DOHH2 (cell line): ENCODE results near the gene NMT2.

Source experiments
- H3F3A ChIP-seq: fragments of 200-600 bp; sonication (generic), shearing (Covaris generic); 2 replicates; pipeline ENCODE4 v1.6.0; 2016; ENCODE audit warnings: antibody characterized with exemption, mild to moderate bottlenecking; ENCODE audit not compliant: control insufficient read depth, insufficient read depth
- H3K27ac ChIP-seq: fragments of 200-600 bp; sonication (generic); 2 replicates; pipeline ENCODE4 v1.5.1; 2014; ENCODE audit warnings: low read depth, mild to moderate bottlenecking, low read length, moderate library complexity
- H3K27me3 ChIP-seq: fragments of 200-600 bp; sonication (generic); 2 replicates; pipeline ENCODE4 v1.6.1; 2014; ENCODE audit warnings: mild to moderate bottlenecking, low read length, mixed read lengths; ENCODE audit not compliant: control insufficient read depth
- H3K36me3 ChIP-seq: fragments of 200-600 bp; sonication (generic); 2 replicates; pipeline ENCODE4 v1.6.1; 2014; ENCODE audit warnings: mild to moderate bottlenecking, low read length, moderate library complexity, mixed read lengths; ENCODE audit not compliant: control insufficient read depth
- H3K4me1 ChIP-seq: fragments of 200-600 bp; sonication (generic); 2 replicates; pipeline ENCODE4 v1.6.1; 2014; ENCODE audit warnings: mild to moderate bottlenecking, low read length, mixed read lengths; ENCODE audit not compliant: control insufficient read depth
- H3K4me2 ChIP-seq: fragments of 200-600 bp; sonication (generic); 2 replicates; pipeline ENCODE4 v1.6.0; 2014; ENCODE audit warnings: mild to moderate bottlenecking, low read length, moderate library complexity
- H3K4me3 ChIP-seq: fragments of 200-600 bp; sonication (generic); 2 replicates; pipeline ENCODE4 v1.5.1; 2014; ENCODE audit warnings: mild to moderate bottlenecking, low read length, mixed read lengths
- H3K79me2 ChIP-seq: fragments of 200-600 bp; sonication (generic); 2 replicates; pipeline ENCODE4 v1.6.1; 2014; ENCODE audit warnings: mild to moderate bottlenecking, low read length, mixed read lengths; ENCODE audit not compliant: control insufficient read depth
- H3K9me2 ChIP-seq: fragments of 200-600 bp; sonication (generic); replicated peaks from 2 replicates; pipeline ENCODE4 v1.6.1; 2014; ENCODE audit warnings: mild to moderate bottlenecking, low read length, mixed read lengths; ENCODE audit not compliant: control insufficient read depth
- H3K9me3 ChIP-seq: fragments of 200-600 bp; sonication (generic); 2 replicates; pipeline ENCODE4 v1.6.1; 2014; ENCODE audit warnings: antibody characterized with exemption, low read length, mixed read lengths; ENCODE audit not compliant: control insufficient read depth, insufficient read depth
- H4K20me1 ChIP-seq: fragments of 200-600 bp; sonication (generic); 2 replicates; pipeline ENCODE4 v1.6.0; 2014; ENCODE audit warnings: low read depth, mild to moderate bottlenecking, antibody characterized with exemption, low read length, moderate library complexity; ENCODE audit not compliant: control insufficient read depth, insufficient read depth
- EZH2phosphoT487 ChIP-seq: fragments of 200-600 bp; sonication (generic); IDR thresholded peaks from 2 replicates; pipeline ENCODE4 v1.6.1; 2017; ENCODE audit warnings: borderline replicate concordance, mild to moderate bottlenecking, antibody characterized with exemption, low read length, moderate library complexity, mixed read lengths
- TF ChIP-seq, protein P1 (sequence below): fragments of 200-600 bp; sonication (generic); IDR thresholded peaks from one replicate; pipeline ENCODE4 v1.5.1; 2014; ENCODE audit warnings: antibody characterized with exemption, mild to moderate bottlenecking, low read depth, low read length; ENCODE audit not compliant: poor library complexity, severe bottlenecking

The NMT2 gene

DNA sequence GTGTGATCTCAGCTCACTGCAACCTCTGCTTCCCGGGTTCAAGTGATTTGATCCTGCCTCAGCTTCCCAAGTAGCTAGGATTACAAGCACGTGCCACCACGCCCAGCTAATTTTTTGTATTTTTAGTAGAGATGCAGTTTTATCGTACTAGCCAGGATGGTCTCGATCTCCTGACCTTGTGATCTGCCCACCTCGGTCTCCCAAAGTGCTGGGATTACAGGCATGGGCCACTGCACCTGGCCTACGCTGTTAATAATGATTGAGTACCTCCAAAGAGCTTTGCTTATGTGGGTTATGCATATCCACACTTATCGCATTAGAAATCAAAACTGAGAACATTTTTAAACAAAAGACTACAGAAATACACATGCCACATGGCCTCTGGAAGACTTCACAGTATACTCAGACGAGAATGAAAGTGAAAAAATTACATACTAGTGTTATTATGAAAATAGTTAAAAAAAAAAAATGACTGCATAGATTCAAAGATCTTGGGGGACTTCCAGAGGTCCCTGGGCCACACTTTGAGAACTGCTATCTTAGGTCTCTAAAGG, 45.9 kb downstream of the NMT2 start:
- no peaks in the 10 kb centered on the region for H3K36me3 ChIP-seq
- no peaks in the 10 kb centered on the region for H3K9me3 ChIP-seq
- TF ChIP-seq EZH2phosphoT487 = no peak
- TF ChIP-seq, protein P1, sequence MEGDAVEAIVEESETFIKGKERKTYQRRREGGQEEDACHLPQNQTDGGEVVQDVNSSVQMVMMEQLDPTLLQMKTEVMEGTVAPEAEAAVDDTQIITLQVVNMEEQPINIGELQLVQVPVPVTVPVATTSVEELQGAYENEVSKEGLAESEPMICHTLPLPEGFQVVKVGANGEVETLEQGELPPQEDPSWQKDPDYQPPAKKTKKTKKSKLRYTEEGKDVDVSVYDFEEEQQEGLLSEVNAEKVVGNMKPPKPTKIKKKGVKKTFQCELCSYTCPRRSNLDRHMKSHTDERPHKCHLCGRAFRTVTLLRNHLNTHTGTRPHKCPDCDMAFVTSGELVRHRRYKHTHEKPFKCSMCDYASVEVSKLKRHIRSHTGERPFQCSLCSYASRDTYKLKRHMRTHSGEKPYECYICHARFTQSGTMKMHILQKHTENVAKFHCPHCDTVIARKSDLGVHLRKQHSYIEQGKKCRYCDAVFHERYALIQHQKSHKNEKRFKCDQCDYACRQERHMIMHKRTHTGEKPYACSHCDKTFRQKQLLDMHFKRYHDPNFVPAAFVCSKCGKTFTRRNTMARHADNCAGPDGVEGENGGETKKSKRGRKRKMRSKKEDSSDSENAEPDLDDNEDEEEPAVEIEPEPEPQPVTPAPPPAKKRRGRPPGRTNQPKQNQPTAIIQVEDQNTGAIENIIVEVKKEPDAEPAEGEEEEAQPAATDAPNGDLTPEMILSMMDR = no peak
- H3K27ac ChIP-seq = no peak overlapping the region
- H3K4me2 ChIP-seq = no peak overlapping the region
- no peaks in the 10 kb centered on the region for H3K9me2 ChIP-seq
- no peaks in the 10 kb centered on the region for H3K79me2 ChIP-seq
- no peaks in the 10 kb centered on the region for H3F3A ChIP-seq
- no peak overlapping the region for H3K4me3 ChIP-seq
- H3K4me1 ChIP-seq = no peaks in the 10 kb centered on the region
- no peaks in the 10 kb centered on the region for H4K20me1 ChIP-seq
- H3K27me3 ChIP-seq = no peaks in the 10 kb centered on the region

DNA sequence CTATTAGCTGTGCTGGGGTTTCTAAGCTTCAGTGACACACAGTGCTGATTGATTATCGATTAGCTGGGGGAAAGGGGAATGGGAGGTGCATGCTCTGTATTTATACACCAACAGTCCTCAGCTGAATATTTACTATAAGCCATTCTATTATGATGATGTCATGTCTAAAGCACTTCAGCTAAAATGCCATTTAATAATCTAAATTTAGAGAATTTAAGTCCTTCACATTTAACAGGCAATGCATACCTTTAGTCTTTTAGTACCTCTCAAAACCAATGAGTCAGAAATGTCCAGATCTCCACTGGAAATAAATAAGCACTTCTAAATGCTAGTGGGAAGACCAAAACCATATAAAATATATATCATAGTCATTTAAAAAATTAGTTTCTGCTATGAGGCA, 46.8 kb downstream of the NMT2 start:
- Histone ChIP-seq H3K9me3 (no peaks in the 10 kb centered on the region), H3K4me2 (no peak overlapping the region), H3K79me2 (no peaks in the 10 kb centered on the region), H3K9me2 (no peaks in the 10 kb centered on the region), H3K4me3 (no peak overlapping the region), H3K4me1 (no peaks in the 10 kb centered on the region), H3F3A (no peaks in the 10 kb centered on the region), H3K36me3 (no peaks in the 10 kb centered on the region), H4K20me1 (no peaks in the 10 kb centered on the region), H3K27me3 (no peaks in the 10 kb centered on the region), H3K27ac (no peak overlapping the region)
- TF ChIP-seq, protein P1 = no peak
- no peak for TF ChIP-seq EZH2phosphoT487

- TF ChIP-seq, protein P1 = no peak
- TF ChIP-seq EZH2phosphoT487 = no peak
- Histone ChIP-seq H3K27me3 (no peaks in the 10 kb centered on the region), H3K79me2 (no peaks in the 10 kb centered on the region), H4K20me1 (no peaks in the 10 kb centered on the region), H3K4me3 (no peak overlapping the region), H3F3A (no peaks in the 10 kb centered on the region), H3K36me3 (no peaks in the 10 kb centered on the region), H3K4me2 (no peak overlapping the region), H3K9me3 (no peaks in the 10 kb centered on the region), H3K27ac (no peak overlapping the region), H3K9me2 (no peaks in the 10 kb centered on the region), H3K4me1 (no peaks in the 10 kb centered on the region)
These were observed 48.0 kb downstream of the NMT2 start for GRCh38 chr10:15120523-15120922.
